DND-41 (cell line): ENCODE measurements around the gene ZNF488.

Experiments
- CTCF ChIP-seq: IDR thresholded peaks from 2 replicates; pipeline ENCODE4 v1.5.1; 2012; ENCODE audit warnings: borderline replicate concordance, low read length, moderate library complexity, mild to moderate bottlenecking; ENCODE audit not compliant: poor library complexity, severe bottlenecking; ENCODE audit errors: extremely low read depth
- EZH2 ChIP-seq: IDR thresholded peaks from 3 replicates; pipeline ENCODE4 v1.6.1; 2012; ENCODE audit warnings: borderline replicate concordance, low read depth, mild to moderate bottlenecking, moderate library complexity, low read length, inconsistent platforms; ENCODE audit not compliant: severe bottlenecking

- TF ChIP-seq CTCF (no peak), EZH2 (no peak)
Measured at GRCh38 chr10:47415520-47416304, 31.6 kb upstream of the ZNF488 start.
